HEK293 (cell line): Measurements from ENCODE around the gene WBP2NL.

Experiments
- MZF1 ChIP-seq: fragments of 450-650 bp; formaldehyde crosslinking; IDR thresholded peaks from 2 replicates; pipeline ENCODE4 v1.5.1; 2017; ENCODE audit warnings: missing biosample characterization, missing genetic modification characterization, borderline replicate concordance
- ZNF174 ChIP-seq: fragments of 450-650 bp; formaldehyde crosslinking; IDR thresholded peaks from 2 replicates; pipeline ENCODE4 v1.5.0; 2017; ENCODE audit warnings: missing biosample characterization, mild to moderate bottlenecking, missing genetic modification characterization
- ZNF610 ChIP-seq: fragments of 450-650 bp; formaldehyde crosslinking; IDR thresholded peaks from 2 replicates; pipeline ENCODE4 v1.5.1; 2016; ENCODE audit warnings: missing biosample characterization, missing genetic modification characterization, borderline replicate concordance

DNA sequence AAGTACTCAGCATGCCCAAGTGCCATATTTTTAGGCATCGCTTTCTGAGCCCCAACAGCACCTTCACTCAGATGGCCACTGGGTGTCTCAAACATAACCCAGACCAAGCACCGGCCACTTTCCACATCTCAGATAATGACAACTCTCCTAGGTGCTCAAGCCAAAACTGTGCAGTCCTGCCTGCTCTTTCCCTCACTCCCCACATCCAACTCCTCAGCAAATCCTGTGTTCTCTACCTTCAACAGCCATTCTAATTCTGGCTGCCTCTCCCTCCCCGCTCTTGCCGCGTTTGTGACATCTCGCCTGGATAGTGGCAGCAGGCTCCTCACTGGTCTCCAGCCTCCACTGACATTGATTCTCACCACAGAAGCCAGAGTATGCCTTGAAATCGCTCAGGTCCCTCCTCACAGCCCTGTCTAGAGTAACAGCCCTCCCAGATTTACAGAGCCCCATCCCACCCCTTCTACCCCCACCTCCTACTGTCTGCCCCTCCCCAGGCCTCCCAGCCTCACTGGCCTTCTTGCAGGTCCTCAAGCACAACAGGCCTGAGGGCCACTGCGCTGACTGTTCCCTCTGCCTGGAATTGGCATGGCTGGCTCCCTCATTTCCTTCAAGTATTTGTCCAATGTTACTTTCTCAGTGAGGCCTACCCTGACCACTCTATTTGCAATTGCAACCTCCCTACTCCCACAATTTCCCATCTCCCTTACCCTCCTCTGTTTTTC, 74.2 kb downstream of the WBP2NL start:
- TF ChIP-seq ZNF174 (tag by site-specific recombination) (no peak), ZNF610 (tag by site-specific recombination) (no peak), MZF1 (tag by site-specific recombination) (no peak)
